ENCODE measurements around the gene RELB. TPM values are rescaled to one million over a fixed set of nuclear protein-coding genes. Genes with fewer than 3 reads are reported as not detected.

RELB gene
- polyA plus RNA-seq, 4 donors, result 4.4 to 6.6 (median 5.5) TPM

DNA sequence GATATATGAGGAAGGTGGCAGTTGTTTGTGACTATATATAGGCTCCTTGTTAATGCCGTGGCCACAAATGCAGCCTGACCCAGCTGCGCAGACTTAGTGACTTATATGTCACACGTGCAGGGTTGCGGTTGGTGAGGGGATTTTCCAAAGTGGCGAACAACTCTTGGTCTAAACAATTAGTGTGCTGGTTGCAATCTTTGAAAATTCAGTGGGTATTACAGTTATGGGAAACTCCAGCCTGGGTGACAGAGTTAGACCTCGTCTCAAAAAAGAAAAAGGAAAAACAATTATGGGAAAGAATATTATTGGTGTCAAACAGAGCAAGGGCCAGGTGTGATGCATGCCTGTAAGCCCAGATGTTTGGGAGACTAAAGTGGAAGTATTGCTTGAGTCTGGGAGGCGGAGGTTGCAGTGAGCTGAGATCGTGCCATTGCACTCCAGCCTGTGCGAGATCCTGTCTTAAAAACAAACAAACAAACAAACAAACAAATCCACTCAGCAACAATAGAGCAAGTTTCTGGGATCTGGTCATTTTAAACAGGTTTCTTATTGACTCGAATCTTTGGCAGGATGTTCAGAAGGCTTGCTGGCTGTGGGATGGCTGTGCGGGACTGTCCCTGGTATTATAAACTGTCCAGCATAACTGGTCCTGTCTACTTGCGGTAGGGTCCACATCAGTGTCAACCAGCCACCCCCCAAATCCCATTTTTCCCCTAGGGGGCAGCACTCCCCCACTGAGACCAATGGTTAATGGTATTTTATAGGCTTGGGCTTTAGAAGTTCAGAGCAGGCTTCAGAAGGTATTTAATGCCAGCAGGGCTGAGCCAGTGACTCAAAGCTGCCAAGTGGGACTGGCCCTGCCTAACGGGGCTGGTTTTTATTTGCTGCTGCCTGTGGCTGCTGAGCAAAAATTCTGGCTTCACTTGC, 15.4 kb downstream of the RELB start:
- DNase-seq (ENCODE audit: low read depth in 4 of 4, low spot score in 3 of 4), result peak in 2 of 4 donors; percentile 22 to 29

DNA sequence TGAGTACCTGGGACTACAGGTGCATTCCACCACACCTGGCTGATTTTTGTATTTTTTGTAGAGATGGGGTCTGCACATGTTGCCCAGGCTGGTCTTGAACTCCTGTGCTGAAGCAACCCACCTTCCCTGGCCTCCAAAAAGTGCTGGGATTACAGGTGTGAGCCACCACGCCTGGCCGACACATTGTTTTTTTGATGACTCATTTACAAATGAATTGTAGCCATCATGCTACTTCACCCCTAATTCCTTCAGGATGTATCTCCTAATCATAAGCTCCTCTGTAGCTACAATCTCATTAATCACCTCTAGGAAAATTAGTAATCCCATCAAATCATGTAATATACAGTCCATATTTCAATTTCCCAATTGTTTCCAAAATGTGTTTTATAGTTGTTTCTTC, 17.9 kb downstream of the RELB start:
- no peak for DNase-seq (ENCODE audit: low read depth in 4 of 4, low spot score in 3 of 4)

DNA sequence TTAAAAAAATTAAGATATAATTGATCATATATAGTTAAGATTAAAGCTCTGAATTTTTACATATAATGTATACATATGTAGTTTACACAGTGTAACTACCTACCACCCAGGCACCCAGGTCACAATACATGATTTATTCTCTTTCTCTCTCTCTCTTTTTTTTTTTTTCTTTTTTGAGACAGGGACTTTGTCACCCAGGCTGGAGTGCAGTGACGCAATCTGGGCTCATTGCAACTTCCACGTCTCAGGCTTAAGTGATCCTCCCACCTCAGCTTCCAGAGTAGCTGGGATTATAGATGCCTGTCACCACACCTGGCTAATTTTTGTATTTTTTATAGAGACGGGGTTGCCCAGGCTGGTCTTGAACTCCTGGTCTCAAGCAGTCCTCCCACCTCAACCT, 18.8 kb downstream of the RELB start:
- DNase-seq (ENCODE audit: low read depth in 4 of 4, low spot score in 3 of 4), result no peak

DNA sequence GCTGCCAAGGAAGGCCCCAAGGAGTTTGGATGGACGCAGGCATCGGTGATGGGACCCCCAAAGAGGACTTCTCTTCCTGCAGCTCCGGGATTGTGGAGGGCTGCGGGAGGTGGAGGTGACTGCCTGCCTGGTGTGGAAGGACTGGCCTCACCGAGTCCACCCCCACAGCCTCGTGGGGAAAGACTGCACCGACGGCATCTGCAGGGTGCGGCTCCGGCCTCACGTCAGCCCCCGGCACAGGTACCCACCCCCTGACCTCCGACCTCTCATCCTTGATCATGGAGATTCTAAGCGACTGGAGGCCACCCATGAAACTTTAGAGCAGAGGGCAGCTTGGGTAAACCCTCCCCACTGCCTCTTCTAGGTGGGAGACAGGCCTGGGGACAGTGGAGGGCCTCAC, 20.7 kb downstream of the RELB start:
- DNase-seq (ENCODE audit: low read depth in 4 of 4, low spot score in 3 of 4), result no peak

DNA sequence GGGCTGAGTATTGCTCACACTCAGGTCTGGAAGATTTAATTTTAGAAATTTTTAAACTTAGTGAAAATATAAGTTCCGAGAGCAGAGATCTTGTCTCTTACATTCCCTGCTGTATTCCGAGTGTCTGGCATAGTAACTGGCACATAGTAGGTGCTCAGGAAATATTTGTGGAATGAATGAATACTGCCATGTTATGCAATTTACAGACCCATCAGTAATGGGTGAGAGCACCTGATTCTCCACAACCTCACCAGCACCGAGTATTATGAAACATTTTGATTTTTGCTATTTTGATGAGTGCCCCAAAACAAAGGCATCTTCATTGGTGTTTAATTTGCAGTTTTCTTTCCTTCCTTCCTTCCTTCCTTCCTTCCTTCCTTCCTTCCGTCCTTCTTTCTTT, 21.8 kb downstream of the RELB start:
- DNase-seq (ENCODE audit: low read depth in 4 of 4, low spot score in 3 of 4), result no peak

DNA sequence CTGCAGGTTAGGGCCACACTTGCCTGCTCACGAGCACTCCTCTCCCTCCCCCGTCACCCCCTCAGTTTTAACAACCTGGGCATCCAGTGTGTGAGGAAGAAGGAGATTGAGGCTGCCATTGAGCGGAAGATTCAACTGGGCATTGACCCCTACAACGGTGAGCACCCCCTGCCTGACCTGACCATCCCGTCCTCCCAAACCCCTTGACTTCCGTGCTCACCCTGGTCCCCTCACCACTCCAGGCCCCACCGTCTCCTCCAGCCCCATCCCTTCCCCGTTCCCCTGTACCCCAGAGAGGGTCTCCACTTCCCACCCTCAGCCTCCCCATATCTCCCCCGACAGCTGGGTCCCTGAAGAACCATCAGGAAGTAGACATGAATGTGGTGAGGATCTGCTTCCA, 24.0 kb downstream of the RELB start:
- no peak for DNase-seq (ENCODE audit: low read depth in 4 of 4, low spot score in 3 of 4)

DNA sequence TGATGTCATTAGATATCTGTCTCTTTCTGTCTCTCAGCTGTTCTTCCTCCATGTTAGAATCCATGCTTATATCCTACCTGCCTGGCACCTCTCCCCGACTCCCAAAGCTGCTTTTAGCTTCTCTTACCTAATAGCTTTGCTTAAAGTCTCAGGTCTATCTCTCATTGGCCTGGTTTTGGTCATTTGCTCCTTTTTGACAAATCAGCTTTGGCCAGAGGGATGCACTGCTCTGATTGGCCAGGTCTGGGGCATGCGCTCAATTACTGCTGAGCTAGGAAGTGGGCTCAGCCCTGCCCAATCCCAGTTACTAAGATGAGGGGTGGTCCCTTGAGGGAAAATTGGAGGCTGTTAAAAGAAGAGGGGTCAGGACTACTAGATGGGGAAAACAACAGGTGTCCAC, 26.1 kb downstream of the RELB start:
- DNase-seq (ENCODE audit: low read depth in 4 of 4, low spot score in 3 of 4), result no peak

DNA sequence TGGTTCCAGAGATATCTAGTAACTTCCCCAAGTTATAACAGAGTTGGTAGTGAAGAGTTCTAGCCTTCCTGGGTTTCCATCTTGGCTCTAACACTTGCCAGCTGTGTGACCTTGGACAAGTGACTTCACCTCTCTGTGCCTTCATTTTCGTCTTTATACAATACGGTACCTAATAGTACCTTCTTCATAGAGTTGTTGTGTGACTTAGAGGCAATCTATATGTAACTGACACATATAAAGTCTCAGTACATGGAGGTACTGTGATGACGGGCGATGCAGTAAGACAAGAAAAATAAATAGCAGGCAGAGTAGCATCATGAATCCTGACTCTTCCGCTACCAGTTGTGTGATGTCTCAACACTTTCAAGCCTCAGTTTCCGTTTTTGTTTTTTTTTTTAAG, 29.6 kb downstream of the RELB start:
- DNase-seq (ENCODE audit: low read depth in 4 of 4, low spot score in 3 of 4), result no peak

DNA sequence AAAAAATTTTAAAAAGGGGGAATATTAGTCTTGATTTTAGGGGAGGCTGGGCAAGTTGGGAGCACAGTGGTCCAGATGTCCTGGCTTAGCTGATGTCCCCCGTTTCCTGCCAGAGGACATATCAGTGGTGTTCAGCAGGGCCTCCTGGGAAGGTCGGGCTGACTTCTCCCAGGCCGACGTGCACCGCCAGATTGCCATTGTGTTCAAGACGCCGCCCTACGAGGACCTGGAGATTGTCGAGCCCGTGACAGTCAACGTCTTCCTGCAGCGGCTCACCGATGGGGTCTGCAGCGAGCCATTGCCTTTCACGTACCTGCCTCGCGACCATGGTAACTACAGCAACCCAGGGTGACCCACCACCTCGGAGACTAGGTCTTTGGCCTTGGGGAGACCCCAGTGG, 31.2 kb downstream of the RELB start:
- no peak for DNase-seq (ENCODE audit: low read depth in 4 of 4, low spot score in 3 of 4)

DNA sequence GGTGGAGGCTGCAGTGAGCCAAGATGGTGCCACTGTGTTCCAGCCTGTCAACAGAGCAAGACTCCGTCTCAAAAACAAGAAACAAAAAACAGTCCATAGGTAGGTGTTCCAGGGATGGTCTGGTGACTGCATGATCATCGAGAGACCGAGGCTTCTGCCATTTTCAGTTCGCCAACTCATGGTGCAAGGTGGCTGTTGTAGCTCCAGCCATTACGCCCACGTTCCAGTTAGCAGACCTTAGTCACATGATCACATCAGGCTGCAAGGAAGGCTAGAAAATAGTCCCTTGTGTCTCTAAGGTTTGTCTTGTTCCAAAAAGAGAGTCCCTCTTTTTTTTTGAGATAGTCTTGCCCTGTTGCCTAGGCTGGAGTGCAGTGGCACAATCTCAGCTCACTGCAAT, 34.5 kb downstream of the RELB start:
- no peak for DNase-seq (ENCODE audit: low read depth in 4 of 4, low spot score in 3 of 4)

DNA sequence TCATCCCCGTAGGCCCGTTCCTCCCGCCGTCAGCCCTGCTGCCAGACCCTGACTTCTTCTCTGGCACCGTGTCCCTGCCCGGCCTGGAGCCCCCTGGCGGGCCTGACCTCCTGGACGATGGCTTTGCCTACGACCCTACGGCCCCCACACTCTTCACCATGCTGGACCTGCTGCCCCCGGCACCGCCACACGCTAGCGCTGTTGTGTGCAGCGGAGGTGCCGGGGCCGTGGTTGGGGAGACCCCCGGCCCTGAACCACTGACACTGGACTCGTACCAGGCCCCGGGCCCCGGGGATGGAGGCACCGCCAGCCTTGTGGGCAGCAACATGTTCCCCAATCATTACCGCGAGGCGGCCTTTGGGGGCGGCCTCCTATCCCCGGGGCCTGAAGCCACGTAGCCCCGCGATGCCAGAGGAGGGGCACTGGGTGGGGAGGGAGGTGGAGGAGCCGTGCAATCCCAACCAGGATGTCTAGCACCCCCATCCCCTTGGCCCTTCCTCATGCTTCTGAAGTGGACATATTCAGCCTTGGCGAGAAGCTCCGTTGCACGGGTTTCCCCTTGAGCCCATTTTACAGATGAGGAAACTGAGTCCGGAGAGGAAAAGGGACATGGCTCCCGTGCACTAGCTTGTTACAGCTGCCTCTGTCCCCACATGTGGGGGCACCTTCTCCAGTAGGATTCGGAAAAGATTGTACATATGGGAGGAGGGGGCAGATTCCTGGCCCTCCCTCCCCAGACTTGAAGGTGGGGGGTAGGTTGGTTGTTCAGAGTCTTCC, 36.3 kb downstream of the RELB start:
- no peak for DNase-seq (ENCODE audit: low read depth in 4 of 4, low spot score in 3 of 4)

DNA sequence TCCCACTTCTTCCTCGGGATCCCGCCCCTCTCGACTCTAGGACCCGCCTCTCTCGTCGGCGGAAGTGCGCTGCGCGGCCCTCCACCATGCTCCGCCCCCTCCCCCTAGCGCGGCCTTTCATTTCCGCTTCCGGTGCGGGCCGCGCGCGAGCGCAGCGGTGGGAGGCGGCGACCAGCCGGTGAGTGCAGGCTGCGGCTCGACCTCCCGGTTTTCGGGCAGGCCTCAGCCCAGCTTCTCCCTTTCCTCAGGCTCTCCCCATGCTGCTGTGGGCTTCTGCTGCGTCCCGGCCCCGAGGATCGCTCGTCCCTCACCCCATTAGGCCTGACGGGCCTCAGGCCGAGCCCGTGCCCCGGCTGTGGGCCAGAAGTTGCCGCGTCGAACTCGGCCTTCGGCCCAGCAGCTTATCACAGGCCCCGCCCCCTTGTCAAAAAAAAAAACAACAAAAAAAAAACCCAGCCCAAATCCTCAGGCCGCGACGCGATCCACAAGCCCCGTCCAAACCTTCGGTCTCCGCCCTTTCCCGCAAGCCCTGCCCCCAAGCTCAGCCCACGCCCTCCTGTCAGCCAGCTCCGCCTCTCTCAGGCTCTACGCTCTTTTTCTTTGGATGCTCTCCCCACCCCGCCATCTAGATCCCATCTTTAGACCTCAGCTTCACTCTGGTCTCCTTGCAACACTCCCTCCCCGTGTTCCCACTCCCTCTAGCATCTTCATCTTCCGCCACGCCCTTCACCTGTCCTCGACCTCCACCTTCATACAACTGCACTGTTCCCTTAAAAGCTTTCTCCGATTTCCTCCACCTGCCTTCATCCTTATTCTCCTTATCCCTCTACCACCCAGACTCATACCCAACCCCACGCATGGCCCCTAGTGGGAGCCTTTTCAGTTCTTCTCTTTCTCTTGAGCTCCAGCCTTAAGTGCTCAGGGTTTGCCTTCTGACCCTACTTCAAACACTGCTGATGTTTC, 37.9 kb downstream of the RELB start, which contains the start of gene CLASRP:
CLASRP (plus strand) TSS at position 115 of the 963 bp plus-strand sequence. CDS start 1,168 bp downstream, outside the sequence.
- DNase-seq (ENCODE audit: low read depth in 4 of 4, low spot score in 3 of 4), result peak; percentile 68 to 82 (median 76)

DNA sequence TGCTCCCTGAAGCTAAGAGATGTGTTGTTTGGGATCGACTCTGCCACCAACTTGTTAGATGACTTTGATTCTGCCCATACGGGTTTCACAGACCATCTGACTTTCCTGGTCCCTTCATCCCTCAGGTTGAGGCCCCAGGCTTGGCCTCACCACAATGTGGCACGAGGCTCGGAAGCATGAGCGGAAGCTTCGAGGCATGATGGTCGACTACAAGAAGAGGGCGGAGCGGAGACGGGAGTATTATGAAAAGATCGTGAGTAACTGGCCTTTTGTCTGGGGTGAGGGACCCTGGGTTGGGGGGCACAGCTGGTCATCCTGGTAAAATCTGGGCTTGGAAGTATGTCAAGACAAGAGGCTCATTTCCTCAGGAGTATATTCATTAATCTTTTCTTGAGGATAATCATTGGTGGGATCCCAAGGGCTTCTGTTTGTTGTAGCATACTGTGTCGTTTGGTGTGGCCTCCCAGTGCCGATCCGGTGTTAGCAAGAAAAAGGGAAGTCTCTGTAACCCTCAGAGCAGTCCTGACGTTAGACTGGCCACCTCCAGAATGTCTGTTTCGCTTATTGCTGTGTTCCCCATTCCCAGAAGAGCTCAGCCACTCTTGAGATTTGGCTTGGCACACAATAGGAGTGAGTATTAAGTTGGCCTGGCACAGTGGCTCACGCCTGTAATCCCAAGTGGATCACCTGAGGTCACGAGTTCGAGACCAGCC, 39.0 kb downstream of the RELB start:
- no peak for DNase-seq (ENCODE audit: low read depth in 4 of 4, low spot score in 3 of 4)

DNA sequence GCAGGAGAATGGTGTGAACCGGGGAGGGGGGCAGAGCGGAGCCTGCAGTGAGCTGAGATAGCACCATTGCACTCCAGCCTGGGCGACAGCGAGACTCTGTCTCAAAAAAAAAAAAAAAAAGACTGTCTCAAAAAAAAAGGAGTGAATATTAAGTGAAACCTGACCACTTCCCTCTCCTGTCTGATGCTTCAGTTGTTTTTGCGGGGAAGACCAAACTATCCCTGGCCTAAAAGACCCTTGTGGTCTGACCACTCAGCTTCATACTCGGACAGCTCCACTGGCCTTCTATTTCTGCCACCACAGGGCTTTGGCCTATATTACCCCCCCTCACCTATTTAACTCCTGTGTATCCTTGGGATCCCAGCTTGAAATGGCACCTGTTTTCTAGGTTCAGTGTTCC, 39.9 kb downstream of the RELB start:
- DNase-seq (ENCODE audit: low read depth in 4 of 4, low spot score in 3 of 4), result no peak

DNA sequence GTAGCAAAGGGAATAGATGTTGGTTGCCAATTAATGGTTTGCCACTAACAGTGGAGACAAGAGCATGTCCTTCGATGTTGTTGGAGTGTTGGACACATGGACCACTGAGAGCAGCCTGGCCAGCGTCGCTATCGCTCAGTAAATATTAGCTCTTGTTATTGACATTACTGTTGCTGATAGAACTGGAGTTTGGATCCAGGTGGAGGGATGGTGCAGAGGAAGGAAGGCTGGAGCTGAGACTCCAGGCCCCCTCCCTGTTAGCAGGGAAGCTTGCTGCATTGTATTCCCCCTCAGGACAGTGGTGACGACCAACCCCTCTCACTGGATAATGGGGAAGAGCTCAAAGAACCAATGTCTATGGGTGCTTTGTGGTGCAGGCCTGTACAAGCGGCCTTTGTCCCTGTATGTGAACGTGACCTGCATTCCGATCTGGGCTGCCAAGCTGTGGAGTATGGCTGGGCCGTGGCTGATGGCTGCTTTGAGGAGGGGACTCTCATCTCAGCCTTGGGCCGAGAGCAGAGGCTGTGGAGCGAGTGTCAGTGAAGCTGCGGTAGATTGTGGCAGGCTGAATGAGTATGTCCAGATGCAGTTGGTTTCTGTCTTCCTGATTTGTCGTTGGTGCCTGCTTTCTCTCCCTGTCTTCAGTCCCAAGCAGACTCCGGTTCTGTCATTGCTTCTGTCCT, 44.5 kb downstream of the RELB start:
- no peak for DNase-seq (ENCODE audit: low read depth in 4 of 4, low spot score in 3 of 4)

DNA sequence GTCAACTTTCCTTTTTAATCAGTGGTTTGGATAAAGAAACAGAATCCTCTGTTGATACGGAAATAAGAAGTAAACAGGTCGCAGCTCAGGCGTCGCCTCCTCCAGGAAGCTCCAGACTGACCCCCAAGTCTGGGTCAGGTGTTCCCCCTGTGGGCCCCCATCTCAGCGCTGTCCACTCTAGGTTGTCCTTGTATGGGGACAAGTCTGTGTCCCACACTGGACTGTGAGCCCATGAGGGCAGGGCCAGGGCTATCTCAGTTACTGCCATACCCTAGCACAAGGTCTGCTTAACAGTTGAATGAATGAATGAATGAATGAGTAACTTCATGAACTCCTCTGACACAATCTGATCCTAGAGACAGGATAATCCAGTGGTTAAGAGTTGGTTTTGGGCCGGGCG, 45.1 kb downstream of the RELB start:
- DNase-seq (ENCODE audit: low read depth in 4 of 4, low spot score in 3 of 4), result no peak

DNA sequence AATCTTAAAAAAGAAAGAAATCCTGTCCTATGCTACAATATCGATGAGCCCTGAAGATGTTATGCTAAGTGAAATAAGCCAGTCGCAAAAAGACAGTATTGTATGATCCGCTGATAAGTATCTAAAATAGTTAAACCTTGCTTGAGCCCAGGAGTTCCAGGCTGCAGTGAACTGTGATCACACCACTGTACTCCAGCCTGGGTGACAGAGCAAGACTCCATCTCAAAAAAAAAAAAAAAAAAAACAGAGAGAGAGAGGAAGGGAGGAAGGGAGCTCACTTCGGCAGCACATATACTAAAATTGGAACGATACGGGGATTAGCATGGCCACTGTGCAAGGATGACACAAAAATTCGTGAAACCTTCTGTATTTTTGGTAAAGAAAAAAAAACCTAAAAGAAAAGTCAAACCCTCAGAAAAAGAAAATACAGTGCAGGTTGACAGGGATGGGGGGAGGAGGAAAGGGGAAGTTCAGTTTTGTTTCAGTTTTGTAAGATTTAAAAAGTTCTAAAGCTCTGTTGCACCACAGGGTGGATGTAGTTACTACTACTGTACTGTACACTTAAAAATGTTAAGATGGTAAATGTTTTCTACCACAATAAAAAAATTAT, 46.0 kb downstream of the RELB start:
- no peak for DNase-seq (ENCODE audit: low read depth in 4 of 4, low spot score in 3 of 4)

DNA sequence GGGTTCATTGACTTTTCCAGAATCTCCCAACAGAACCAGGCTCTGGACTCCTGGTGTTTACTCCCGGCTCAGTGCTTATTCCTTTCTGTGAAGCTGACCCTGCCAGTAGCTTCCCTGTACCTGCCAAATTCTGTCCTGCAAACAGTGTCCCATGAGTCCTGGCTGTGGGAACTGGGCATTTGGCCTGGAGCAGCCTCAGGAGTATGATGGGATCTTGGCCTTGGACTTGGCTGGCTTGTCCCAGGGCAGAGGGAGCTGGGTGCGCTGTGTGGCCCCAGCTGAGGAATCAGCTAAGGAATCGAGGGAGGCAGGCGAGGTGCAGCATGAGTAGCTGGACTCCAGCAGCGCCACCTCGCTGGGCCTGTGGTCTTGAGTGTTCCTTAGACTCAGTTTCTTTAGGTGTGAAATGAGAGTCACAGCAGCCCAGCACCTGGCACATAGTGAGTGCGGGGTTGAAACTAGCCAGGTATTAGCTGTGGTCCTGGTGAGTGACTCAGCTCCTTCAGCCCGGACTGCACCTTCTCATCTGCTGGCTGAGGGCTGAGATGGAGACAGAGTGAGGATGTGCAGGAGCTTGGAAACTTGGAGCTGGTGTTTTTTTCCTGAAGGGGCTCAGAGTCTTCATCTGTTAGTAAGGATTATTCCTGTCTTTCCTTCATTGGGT, 47.9 kb downstream of the RELB start:
- DNase-seq (ENCODE audit: low read depth in 4 of 4, low spot score in 3 of 4), result no peak
